A673 (cell line): ENCODE results near the gene SPATS2L. TPM values are rescaled to one million over a fixed set of nuclear protein-coding genes. Genes with fewer than 3 reads are reported as not detected.
A peak's percentile ranks its signal among the peaks of the same experiment; 100 is the strongest.

Source experiments
- BruUV-seq: library from RNA; stranded (reverse); fragments of 400-500 nt; replicated peaks from 2 replicates; lab custom pipeline; 2021; lab: Mats Ljungman, UMichigan
- CTCF ChIA-PET: fragments of 300-600 bp; sonication (Branson Sonifier 250); formaldehyde crosslinking; loops from one replicate; lab custom pipeline; 2022; ENCODE audit warnings: antibody characterized with exemption; lab: Charles Lee
- POLR2A ChIA-PET: fragments of 300-600 bp; sonication (Branson Sonifier 250); formaldehyde crosslinking; loops from one replicate; lab custom pipeline; 2022; ENCODE audit warnings: antibody characterized with exemption; ENCODE audit not compliant: low non-redundant PET; lab: Charles Lee
- DNase-seq: peaks from one replicate; pipeline ENCODE4 v3.0.0-alpha.2; 2015; ENCODE audit warnings: low spot score
- H3K27ac ChIP-seq: fragments of 200-600 bp; sonication (generic); 2 replicates; pipeline ENCODE4 v1.5.1; 2016; ENCODE audit warnings: mixed run types, low read depth, mild to moderate bottlenecking, mixed read lengths, antibody characterized with exemption, low read length; ENCODE audit not compliant: poor library complexity, severe bottlenecking
- H3K27me3 ChIP-seq: fragments of 200-600 bp; sonication (generic); replicated peaks from 2 replicates; pipeline ENCODE4 v1.6.1; 2017; ENCODE audit warnings: mixed run types, low read depth, mild to moderate bottlenecking, mixed read lengths, antibody characterized with exemption, low read length; ENCODE audit not compliant: insufficient read depth, poor library complexity
- H3K36me3 ChIP-seq: fragments of 200-600 bp; sonication (generic); 2 replicates; pipeline ENCODE4 v1.6.1; 2016; ENCODE audit warnings: mixed run types, mild to moderate bottlenecking, mixed read lengths, antibody characterized with exemption, low read length; ENCODE audit not compliant: insufficient read depth, poor library complexity, severe bottlenecking
- H3K4me1 ChIP-seq: fragments of 200-600 bp; sonication (generic); 2 replicates; pipeline ENCODE4 v1.6.1; 2017; ENCODE audit warnings: mixed run types, mild to moderate bottlenecking, mixed read lengths, antibody characterized with exemption, low read length; ENCODE audit not compliant: insufficient read depth, poor library complexity, severe bottlenecking
- H3K4me3 ChIP-seq: fragments of 200-600 bp; sonication (generic); 2 replicates; pipeline ENCODE4 v1.5.1; 2016; ENCODE audit warnings: low read depth, mixed run types, mild to moderate bottlenecking, mixed read lengths, low read length; ENCODE audit not compliant: poor library complexity, severe bottlenecking
- H3K9me3 ChIP-seq: fragments of 200-600 bp; sonication (generic); 2 replicates; pipeline ENCODE4 v1.6.1; 2016; ENCODE audit warnings: mixed run types, low read depth, mild to moderate bottlenecking, mixed read lengths, antibody characterized with exemption, low read length; ENCODE audit not compliant: poor library complexity, severe bottlenecking
- EZH2 ChIP-seq: fragments of 200-600 bp; sonication (generic); IDR thresholded peaks from 2 replicates; pipeline ENCODE4 v1.6.1; 2017; ENCODE audit warnings: borderline replicate concordance, low read depth, mild to moderate bottlenecking, mixed read lengths, antibody characterized with exemption, low read length; ENCODE audit not compliant: poor library complexity, severe bottlenecking
- intact Hi-C: fragments of 100-400 bp; cut with micrococcal nuclease; formaldehyde crosslinking; loops from one replicate; pipeline ENCODE4 v1.10.0; 2022; ENCODE audit not compliant: unreplicated experiment
- total RNA-seq: library from RNA; stranded (reverse); gene quantifications from 2 replicates; pipeline ENCODE4 v1.2.3, GENCODE V29; 2021
- TF ChIP-seq, protein P1 (sequence below): fragments of 300-800, 200-600 bp; sonication (generic); conservative IDR thresholded peaks from 2 replicates; pipeline ENCODE4 v1.5.1; 2017; ENCODE audit warnings: low read depth, mild to moderate bottlenecking, antibody characterized with exemption, low read length, moderate library complexity, mixed read lengths

Gene SPATS2L
- total RNA-seq, 1 experiment from 2014 or later = 10.0 TPM

- DNase-seq = no peak
- no peak overlapping the region for H3K27ac ChIP-seq
- H3K36me3 ChIP-seq = no peaks in the 10 kb centered on the region
- CTCF ChIA-PET = interaction anchor here (1.5 kb wide), 1 partner anchor 173 kb away, joined by 3 read pairs; no protein-coding TSS in a partner anchor
- POLR2A ChIA-PET = no interaction called here
- peaks cover 11% of the 10 kb centered on the region for H3K27me3 ChIP-seq
- intact Hi-C loops = loop anchor here (5.0 kb wide), 2 partner anchors 174 to 326 kb away; no protein-coding TSS in a partner anchor
- H3K9me3 ChIP-seq = no peaks in the 10 kb centered on the region
- TSS peak; percentile 29 for BruUV-seq
- TF ChIP-seq EZH2 = no peak
- TF ChIP-seq, protein P1, sequence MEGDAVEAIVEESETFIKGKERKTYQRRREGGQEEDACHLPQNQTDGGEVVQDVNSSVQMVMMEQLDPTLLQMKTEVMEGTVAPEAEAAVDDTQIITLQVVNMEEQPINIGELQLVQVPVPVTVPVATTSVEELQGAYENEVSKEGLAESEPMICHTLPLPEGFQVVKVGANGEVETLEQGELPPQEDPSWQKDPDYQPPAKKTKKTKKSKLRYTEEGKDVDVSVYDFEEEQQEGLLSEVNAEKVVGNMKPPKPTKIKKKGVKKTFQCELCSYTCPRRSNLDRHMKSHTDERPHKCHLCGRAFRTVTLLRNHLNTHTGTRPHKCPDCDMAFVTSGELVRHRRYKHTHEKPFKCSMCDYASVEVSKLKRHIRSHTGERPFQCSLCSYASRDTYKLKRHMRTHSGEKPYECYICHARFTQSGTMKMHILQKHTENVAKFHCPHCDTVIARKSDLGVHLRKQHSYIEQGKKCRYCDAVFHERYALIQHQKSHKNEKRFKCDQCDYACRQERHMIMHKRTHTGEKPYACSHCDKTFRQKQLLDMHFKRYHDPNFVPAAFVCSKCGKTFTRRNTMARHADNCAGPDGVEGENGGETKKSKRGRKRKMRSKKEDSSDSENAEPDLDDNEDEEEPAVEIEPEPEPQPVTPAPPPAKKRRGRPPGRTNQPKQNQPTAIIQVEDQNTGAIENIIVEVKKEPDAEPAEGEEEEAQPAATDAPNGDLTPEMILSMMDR = 0 out of 2 replicates have a peak, but pooled peaks have one; percentile 16
- H3K4me1 ChIP-seq = peaks cover 10% of the 10 kb centered on the region
- no peak overlapping the region for H3K4me3 ChIP-seq
Observed at GRCh38 chr2:200308546-200309295, 2.2 kb downstream of the SPATS2L start.

DNA sequence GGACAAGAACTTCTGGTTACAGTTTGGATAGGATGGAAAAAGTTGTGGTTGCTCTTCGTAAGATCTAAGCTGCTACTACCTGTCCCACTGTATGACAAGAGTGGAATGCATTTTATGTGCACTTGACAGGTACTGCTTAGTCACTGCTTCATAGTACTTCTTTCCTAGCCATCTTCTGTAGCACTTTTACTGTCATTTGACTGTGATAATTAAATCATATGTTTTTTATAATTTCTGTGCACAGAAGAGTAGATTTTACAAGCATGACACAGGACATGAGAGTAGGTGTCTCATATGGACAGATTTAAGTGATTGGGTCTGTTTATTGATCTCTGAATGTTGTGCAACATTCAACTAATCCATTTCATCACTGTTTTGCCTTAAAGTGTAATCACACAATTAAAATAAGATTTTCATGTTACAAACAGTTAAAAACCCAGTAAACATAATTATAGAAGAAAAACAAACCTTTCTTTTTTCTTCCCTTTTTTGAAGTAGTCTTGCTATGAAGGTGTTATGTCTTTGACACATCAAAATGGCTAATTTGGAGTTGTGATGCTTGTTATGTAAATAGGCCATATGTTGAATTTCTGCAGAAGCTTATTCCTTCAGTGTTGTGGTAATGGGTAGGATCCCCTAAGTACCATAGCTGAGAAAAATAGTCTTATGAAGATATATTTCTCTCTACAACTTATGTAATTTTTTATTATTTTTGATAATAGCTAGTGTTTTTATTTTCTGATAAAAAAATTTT is 3.0 kb downstream of the SPATS2L start:
- DNase-seq = no peak
- Histone ChIP-seq H3K9me3 (no peaks in the 10 kb centered on the region), H3K27me3 (peaks cover 11% of the 10 kb centered on the region), H3K4me1 (peaks cover 10% of the 10 kb centered on the region), H3K27ac (no peak overlapping the region), H3K4me3 (no peak overlapping the region), H3K36me3 (no peaks in the 10 kb centered on the region)
- intact Hi-C loops = loop anchor here (5.0 kb wide), 2 partner anchors 173 to 327 kb away; no protein-coding TSS in a partner anchor
- ChIA-PET CTCF (interaction anchor here (1.5 kb wide), 1 partner anchor 172 kb away, joined by 3 read pairs; no protein-coding TSS in a partner anchor), POLR2A (interaction anchor here (0.7 kb wide), 1 partner anchor 10 kb away, joined by 3 read pairs; no protein-coding TSS in a partner anchor)
- TF ChIP-seq EZH2 = no peak
- TF ChIP-seq, protein P1 = no peak
- no TSS peak for BruUV-seq

DNA sequence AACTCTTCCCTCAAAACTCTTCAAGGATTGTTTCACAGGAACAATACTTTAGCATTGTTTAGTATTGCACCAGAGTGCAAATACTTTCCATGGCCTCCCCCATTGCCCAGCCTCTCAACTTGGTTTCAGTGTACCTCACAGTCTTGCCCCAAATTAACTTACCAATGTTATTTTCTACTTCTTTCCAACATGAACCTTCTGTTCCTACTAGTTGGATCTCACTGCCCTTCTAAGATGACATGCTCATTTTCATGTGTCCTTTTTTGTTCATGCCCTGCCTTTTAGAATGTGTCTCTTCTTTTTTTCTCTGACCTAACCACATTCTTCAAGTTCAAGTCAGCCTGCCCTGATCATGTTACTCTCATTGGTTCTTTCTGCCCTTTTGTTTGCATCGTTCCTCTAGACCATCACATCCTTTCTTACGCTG is 4.1 kb downstream of the SPATS2L start:
- no peak overlapping the region for H3K27ac ChIP-seq
- H3K9me3 ChIP-seq = no peaks in the 10 kb centered on the region
- no peak overlapping the region for H3K4me3 ChIP-seq
- no peaks in the 10 kb centered on the region for H3K36me3 ChIP-seq
- intact Hi-C loops = no loop called here
- ChIA-PET POLR2A (no interaction called here), CTCF (no interaction called here)
- no TSS peak for BruUV-seq
- H3K27me3 ChIP-seq = peaks cover 11% of the 10 kb centered on the region
- TF ChIP-seq, protein P1 = no peak
- TF ChIP-seq EZH2 = no peak
- DNase-seq = no peak
- peaks cover 10% of the 10 kb centered on the region for H3K4me1 ChIP-seq
